Ammon's horn (tissue), 1 donor: ENCODE measurements around the gene NFATC1.

ENCODE experiments used
- DNase-seq: peaks from one replicate; pipeline ENCODE4 v3.0.0-alpha.2; 2016; ENCODE audit warnings: low spot score

The NFATC1 gene

DNA sequence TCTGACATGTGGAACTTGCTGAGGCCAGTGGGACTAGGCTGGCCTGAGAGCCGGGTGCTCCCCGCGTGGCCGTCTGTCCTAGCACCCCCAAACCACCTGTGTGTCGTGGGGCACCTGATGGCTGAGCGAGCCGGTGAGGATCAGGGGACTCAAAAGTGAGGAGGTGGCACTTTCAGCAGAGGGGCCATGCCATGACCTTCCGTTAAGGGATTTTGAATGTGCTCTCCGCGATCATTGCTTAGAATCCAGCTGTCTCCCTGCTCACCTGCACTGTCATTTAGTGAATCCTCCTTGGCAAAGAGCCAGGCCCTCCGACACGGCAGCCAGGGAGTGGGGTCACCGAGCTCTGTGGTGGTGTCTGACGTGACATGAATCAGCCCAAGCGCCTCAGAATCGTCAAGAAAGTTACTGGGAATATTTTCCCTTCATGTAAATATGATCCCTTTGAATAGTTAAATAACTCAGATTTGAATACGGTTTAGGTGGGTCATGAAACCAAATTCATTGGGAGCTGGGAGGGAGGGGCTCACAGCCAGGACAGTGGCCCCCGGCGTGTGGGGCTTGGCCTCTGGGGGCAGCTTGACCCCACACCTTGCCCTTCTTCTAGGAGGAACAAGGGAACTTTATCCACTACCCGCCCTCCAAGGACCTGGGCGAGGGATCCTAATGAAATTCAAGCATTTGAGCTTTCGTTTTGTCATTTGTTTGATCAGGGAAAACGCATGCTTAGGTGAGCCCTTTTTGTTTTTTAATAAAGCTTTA is 9.5 kb downstream of the NFATC1 start:
- DNase-seq: no peak

GRCh38 chr18:79405781-79406575 is 10.2 kb downstream of the NFATC1 start:
- peak; percentile 57 for DNase-seq

DNA sequence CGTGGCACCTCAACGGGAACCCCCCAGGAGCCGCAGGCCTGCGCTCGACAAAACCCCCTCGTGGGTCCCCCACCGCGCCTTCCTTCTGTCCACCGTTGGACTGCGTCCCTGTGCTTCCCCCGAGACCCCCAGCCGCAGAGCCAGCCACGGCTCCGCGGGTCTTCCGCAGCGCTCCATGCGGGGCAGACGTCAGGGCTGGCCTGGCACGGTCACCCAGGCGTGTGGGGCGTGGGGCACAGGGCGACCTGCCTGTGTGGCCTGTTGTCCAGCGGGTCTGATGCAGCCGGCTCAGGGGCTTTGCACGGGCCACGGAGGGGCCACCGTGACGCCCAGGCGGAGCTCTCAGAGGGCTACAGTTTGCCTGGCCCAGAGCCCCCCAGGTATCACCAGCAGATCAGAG is 11.0 kb downstream of the NFATC1 start:
- DNase-seq: no peak

DNA sequence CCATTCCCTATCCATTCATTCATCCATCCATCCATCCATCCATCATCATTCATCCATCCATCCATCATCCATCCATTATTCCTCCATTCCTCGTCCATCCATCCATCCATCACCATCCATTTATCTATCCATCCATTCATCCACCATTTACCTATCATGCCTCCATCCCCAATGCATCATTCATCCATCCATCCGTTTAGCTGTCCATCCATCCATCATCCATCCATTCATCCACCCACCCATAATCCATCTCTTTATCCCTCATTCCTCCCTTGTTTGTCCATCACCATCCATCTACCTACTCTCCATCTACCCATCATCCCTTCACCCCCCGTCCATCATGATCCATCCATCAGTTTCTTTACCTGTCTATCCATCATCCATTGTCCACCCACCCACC is 13.6 kb downstream of the NFATC1 start:
- no peak for DNase-seq

- DNase-seq: no peak
Observed at GRCh38 chr18:79410171-79410641, 14.5 kb downstream of the NFATC1 start.

GRCh38 chr18:79410731-79411613 is 15.2 kb downstream of the NFATC1 start:
- DNase-seq: no peak

- DNase-seq: no peak
Observed at GRCh38 chr18:79411614-79412526, 16.1 kb downstream of the NFATC1 start.

- DNase-seq: no peak
Observed at GRCh38 chr18:79413025-79413424, 17.3 kb downstream of the NFATC1 start.

DNA sequence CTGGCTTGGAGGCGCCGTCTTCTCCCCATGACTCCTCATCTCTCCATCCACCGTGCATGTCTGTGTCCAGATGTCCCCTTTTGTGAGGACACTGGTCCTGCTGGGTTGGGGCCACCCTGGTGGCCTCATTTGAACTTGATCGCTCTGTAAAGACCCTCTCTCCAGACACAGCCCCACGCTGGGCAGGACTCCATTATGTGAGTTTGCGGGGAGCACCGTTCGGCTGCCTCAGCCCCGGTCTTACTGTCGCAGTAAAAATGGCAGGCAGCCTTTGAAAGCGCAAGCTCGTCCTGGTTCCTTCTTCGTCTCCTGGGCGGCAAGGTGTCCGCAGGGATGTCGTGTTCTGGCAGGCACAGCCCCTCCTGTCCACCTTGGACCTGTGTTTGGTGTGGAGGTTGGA is 17.7 kb downstream of the NFATC1 start:
- no peak for DNase-seq

GRCh38 chr18:79413901-79414300 is 18.2 kb downstream of the NFATC1 start:
- DNase-seq: no peak

DNA sequence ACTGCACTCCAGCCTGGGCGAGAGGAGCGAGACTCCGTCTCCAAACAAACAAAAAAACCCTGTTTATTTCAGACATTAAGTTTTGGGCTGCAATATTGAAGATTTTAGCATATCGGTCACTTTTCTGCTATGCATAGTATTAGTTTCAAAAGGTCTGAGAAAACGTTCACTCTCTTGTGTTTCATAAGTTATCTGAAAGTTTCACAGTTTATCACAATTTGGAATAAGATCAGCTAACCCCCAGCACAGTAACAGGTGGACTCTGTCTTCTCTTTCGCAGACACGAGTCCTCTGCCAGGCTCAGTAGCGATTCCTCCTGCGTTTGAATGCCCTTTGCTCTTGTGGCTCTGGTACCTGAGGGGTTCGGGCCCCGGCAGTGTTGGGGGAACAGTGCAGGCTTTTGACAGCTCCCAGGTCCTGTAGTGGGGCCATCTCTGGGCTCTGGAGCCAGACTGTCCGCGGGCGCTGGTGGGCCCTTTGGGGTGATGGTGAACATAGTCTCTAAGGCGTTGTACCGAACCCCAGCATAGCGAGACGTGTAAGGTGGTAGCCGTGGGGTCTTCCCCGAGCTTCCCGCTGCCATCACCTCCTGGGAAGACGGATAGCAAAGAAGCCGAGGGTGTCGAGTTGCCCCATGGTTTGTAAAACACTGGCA is 20.4 kb downstream of the NFATC1 start:
- no peak for DNase-seq

DNA sequence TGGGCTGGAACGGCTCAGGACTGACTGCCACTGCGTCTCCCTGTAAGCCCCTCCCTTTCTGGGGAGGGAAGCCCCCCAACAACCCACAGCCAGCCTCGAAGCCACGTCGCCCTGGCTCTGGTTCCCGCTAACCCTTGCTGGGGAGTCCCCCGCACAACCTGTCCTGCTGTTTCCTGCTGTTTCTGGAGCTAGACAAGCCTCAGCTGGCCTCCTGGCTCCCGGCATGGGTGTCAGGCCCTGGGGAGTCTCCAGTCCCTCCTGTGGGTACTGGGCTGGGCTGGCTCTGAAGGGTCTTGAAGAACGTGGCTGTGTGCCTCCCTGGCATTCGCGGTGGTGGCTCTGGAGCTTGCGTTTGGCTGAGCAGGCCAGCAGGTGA is 20.9 kb downstream of the NFATC1 start:
- DNase-seq: no peak

- DNase-seq: no peak
Observed at GRCh38 chr18:79418236-79418635, 22.5 kb downstream of the NFATC1 start.

GRCh38 chr18:79418642-79419041 is 22.9 kb downstream of the NFATC1 start:
- no peak for DNase-seq

DNA sequence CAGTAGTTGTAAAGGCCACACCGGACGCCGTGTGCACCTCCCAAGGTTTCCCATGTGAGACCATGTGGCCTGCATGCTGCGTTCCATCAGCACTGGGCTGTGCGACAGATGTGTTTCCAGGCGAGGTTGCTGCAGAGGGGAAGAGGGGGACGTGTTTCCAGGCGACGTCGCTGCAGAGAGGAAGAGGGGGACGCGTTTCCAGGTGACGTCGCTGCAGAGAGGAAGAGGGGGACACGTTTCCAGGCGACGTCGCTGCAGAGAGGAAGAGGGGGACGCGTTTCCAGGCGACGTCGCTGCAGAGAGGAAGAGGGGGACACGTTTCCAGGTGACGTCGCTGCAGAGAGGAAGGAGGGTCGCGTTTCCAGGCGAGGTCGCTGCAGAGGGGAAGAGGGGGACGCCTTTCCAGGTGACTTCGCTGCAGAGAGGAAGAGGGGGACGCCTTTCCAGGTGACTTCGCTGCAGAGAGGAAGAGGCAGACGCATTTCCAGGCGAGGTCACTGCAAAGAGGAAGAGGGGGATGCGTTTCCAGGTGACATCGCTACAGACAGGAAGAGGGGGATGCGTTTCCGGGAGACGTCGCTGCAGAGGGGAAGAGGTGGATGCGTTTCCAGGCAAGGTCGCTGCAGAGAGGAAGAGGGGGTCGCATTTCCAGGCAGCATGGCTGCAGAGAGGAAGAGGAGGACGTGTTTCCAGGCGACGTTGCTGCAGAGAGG is 24.5 kb downstream of the NFATC1 start:
- no peak for DNase-seq

- no peak for DNase-seq
Observed at GRCh38 chr18:79421275-79421857, 25.6 kb downstream of the NFATC1 start.

- no peak for DNase-seq
Observed at GRCh38 chr18:79422022-79422782, 26.5 kb downstream of the NFATC1 start.

- no peak for DNase-seq
Observed at GRCh38 chr18:79422783-79423165, 27.0 kb downstream of the NFATC1 start.
